ENCODE data around the gene CCDC201.

Gene CCDC201

DNA sequence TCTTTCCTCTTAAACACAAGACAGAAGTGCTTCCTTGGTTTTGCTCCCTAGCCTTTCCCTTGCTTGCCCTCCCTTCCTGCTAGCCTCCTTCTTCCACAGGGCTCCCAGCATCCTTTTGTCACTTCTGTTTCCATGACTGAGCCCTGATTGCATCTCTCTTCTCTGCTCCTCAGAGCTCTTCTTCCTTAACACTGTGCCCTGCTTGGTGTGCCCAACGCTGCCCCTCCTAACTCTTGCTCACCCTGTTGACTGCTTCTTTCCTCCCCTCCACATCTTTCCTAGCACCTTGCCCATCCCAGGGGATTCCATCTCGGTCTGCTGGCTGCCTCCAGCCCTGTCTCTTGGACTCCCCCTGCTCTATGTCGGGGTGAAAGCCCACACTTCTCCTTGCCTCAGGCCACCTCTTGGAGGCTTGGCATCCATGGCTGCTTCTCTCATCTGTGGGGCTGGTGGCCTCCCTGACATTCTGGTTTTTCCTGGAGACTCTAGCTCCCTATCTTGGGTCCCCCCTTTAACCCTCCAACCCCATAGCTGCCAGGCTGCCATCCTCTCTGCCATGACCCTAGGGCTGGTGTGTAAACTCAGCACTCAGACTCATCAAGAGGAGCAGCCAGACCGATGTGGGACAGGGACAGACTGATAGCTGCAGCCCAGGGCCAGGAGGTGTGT, 21.2 kb upstream of the CCDC201 start:
- no peak for DNase-seq (ENCODE audit: insufficient read length, low spot score)

DNA sequence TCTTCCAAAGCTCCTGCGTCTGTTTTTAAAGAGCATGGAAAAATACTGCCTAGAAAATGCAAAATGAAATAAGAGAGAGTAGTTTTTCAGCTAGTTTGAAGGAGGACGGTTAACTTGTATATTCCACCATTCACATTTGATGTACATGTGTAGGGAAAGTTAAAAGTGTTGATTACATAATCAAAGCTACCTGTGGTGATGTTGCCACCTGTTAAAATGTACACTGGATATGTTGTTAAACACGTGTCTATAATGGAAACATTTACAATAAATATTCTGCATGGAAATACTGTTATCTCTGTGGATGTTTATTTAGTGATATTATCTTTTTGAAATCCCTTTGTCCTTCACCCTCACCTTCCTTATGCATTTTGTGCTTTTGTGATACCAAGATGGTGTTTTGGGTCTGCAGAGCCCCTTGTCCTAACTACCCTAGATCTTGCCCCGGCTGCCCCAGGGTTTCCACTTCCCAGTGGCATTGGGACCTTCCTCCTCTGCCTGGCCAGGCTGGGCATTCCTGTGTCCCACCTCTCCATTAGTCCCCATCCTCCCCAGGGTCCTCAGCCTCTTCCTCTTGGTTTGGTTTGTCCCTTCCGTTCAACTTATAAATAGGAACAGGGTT, 20.6 kb upstream of the CCDC201 start:
- FAIRE-seq (no peak), DNase-seq (ENCODE audit: insufficient read length, low spot score) (no peak)

More for the DNA sequence above, 21.2 kb upstream of the CCDC201 start:
- no peak for FAIRE-seq

DNA sequence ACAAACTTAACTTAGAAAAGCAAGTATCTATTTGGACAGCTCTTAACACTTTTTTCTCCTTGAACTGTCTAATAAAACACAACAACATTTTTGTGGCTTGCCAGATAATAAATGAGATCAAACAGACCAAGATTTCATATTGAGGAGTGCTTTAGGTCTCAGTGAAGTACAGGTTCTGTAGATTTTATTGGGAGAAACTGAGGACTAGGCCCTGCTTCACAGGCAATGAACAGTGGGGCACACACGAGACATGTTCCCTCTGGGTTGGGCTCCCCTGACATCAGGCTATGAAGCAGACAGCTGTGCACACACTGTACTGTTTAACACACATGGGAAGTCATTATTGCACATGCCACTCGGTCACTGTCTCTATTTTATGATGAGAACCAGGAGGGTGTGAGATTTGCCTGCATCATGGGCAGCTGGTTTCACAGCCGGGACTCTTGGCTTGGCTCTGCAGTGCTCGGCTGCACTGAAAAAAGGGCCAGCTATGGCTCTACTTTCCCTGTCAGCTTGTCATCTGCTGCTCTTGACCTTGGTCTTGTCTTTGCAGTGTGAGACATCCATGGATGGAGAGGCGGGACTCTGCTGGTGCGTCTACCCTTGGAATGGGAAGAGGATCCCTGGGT, 19.6 kb upstream of the CCDC201 start:
- no peak for FAIRE-seq

DNA sequence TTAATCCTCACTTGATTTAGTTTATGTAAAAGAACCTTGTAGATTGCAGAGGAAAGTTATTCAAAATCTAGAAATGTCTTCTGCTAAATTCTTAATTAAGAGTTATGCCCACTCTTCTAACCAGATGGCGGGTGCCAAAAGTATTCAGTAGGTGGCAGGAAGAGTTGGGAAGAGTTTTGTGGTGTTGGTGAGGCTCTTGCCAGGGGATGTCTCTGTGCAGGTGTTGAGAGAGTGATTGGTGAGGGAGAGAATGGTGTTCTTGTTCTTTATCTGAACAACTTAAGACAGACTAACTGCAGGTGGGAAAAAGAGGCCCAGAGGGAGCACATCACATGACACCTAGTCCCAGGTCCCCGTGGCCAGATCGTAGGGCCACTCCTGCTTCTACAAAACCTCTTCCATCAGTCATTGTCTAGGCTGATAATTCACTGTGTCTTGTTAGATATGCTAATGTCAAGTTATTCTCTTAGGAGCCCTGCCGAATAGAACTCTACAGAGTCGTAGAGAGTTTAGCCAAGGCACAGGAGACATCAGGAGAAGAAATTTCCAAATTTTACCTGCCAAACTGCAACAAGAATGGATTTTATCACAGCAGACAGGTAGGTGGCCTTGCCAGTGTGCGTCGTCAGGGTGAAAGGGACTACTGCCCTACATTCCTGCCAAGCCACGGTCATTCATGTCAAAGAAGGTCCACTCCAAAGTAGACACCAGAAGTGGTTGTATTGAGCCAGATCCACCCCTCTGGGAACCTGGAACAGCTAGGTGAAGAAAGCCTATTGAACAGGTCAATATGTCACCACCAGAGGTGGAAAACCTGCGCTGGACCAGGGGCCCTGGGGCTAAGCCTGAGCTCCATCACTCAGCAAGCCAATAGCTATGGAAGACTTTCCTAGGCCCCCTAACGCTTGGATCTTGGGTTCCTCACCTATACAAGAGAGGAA, 18.9 kb upstream of the CCDC201 start:
- FAIRE-seq, result no peak

More for the DNA sequence above, 19.6 kb upstream of the CCDC201 start:
- no peak for DNase-seq (ENCODE audit: insufficient read length, low spot score)

DNA sequence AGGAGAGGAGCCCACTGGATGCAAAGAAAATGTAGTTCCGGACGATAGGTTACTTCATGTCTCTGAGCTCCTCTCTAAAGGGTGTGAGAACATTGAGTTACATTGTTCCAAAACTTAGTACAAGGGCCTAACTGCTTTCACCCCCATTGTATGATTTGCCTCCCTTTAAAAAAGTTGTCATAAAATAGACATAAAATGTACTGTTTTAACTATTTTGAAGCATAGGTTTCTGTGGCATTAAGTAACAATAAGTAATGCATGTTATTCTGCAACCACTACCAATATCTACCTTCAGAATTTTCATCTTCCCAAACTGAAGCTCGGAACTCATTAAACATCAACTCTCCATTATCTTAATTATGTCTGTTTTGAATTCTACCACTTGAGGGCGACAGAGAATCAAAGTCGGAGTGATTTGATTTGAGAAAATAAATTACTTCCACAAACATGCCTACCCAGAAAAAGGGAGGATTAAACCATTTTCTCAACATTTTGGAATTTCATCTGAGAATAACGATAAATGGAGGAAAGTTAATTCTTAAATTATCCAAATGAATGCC, 18.1 kb upstream of the CCDC201 start:
- DNase-seq (ENCODE audit: insufficient read length, low spot score) (no peak), FAIRE-seq (no peak)

More for the DNA sequence above, 18.9 kb upstream of the CCDC201 start:
- DNase-seq (ENCODE audit: insufficient read length, low spot score), result no peak

DNA sequence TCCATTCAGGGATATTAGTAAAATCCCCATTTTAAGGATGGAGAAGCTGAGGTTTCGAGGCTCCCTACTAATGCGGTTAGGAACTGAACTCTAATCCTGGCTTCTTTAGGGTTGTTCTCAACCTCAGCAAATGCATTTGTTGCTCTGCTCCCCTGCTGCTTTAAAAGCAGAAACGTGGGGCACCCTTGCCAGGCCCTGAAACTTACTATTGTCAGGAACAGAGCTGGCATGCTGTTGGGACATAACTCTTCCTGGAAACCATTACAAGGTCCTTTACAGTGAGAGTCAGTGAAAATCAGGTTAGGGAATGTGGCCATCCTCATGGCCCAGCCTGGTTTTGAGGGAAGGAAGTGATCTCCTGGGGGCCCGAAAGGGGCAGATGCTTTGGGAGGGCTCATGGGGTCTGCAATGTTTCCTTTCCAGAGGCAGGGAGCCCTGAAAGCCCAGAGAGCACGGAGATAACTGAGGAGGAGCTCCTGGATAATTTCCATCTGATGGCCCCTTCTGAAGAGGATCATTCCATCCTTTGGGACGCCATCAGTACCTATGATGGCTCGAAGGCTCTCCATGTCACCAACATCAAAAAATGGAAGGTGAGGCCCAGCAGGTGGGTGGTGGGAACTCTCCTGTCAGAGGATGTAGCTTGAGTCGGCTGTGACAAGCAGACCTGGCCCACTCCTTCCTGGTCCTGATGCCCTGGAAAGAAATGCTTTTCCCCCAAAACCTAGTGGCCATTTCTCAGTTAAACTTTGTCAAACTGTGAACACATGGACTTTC, 17.4 kb upstream of the CCDC201 start:
- no peak for FAIRE-seq
- DNase-seq (ENCODE audit: insufficient read length, low spot score), result no peak

DNA sequence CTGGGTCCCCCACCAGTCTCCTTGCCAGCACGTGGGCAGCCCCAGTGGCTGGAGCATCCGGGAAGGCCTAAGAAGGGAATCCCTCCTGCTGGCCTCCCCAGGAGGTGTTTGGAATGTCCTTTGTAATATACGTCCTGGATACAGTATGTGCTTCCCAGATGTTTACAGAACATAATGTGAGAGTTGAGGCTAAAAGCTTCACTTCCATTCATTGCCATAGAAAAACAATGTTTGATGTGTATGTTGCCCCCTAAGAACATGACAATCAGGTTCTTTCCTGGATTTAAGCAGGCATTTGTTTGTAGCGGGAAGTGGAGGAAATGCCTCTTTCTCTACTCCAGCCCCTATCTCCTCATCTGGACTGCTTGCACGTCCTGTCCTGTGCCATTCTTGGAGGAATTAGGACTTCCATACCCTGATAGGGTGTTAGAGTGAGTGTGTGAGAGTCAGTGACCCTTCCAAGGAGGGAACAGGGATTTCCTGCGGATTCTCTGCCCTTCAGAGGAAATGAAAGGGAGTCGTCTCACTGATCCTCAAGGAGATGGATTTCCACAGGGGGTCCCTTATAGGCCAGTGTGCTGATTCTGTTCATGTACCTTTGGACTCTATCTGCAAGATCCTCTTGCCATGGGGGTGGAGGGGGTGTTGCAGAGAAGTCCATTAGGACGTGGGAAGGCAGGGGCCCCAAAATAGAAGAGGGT, 16.6 kb upstream of the CCDC201 start:
- DNase-seq (ENCODE audit: insufficient read length, low spot score), result no peak
- no peak for FAIRE-seq

DNA sequence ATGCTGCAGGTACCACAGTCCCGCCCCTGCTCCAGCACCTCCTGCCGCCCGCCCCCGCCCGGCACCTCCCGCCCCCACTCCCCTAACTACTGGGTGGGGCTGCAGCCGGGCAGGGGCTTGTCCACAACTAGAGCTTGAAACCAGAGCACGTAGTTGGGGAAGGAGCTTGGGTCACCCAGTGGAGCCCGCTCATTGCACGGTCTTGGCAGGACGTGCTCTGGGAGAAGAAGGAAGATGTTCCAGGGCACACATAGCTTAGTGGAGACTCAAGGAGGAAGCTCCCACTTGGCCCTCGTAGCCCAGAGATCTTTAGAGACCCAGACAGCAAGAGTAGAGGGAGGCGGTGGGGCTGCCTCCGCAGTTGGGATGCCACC, 16.1 kb upstream of the CCDC201 start:
- DNase-seq (ENCODE audit: insufficient read length, low spot score), result no peak
- FAIRE-seq, result no peak

DNA sequence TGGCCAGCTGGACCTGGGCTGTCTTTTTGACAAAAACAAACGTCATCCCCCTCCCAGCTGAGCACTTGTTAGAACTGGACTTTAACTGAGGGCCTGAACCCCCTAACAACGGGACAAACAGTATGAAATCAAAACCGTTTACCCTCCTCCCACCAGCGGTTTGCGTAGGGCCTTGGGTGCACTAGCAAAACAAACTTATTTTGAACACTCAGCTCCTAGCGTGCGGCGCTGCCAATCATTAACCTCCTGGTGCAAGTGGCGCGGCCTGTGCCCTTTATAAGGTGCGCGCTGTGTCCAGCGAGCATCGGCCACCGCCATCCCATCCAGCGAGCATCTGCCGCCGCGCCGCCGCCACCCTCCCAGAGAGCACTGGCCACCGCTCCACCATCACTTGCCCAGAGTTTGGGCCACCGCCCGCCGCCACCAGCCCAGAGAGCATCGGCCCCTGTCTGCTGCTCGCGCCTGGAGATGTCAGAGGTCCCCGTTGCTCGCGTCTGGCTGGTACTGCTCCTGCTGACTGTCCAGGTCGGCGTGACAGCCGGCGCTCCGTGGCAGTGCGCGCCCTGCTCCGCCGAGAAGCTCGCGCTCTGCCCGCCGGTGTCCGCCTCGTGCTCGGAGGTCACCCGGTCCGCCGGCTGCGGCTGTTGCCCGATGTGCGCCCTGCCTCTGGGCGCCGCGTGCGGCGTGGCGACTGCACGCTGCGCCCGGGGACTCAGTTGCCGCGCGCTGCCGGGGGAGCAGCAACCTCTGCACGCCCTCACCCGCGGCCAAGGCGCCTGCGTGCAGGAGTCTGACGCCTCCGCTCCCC, 15.5 kb upstream of the CCDC201 start, which contains the start of gene IGFBP1:
IGFBP1 (plus strand) TSS at position 304 of the 808 bp plus-strand sequence; CDS start at position 469, 165 bp downstream.
- DNase-seq (ENCODE audit: insufficient read length, low spot score) (no peak), FAIRE-seq (no peak)

DNA sequence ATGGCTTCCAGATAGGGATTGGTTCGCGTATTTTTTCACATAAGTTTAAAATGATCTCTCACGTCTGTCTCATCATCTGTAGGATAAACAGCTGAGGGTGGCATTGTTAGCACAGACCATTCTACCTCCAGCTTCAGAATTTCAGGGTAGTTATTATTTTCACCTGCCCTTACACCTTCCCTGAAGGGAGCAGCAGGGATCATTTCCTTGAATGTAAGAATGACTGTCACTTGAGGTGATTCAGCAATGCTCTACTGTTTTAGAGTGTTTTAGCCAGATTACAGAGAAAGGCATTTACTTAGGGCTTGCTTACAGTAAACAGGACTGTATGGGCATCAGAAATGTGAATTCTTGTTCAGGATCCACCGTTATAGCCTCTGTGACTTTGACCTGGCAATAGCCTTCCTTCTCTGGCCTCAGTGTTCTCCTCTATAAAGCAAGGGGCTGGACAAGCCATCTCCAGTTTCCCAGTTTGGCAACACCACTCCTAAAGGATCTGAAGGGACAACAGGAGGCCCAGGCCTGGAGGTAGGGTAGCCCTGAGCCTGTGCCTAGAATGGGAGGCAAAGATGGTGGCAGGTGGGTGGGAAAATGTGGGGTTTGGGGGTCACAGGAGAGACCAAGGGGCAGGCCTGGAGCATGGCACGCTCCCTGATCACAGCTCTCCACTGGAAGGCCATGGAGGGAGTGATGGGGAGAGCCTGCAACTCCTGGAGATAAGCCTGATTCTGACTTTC, 14.2 kb upstream of the CCDC201 start:
- DNase-seq (ENCODE audit: insufficient read length, low spot score) (no peak), FAIRE-seq (no peak)

DNA sequence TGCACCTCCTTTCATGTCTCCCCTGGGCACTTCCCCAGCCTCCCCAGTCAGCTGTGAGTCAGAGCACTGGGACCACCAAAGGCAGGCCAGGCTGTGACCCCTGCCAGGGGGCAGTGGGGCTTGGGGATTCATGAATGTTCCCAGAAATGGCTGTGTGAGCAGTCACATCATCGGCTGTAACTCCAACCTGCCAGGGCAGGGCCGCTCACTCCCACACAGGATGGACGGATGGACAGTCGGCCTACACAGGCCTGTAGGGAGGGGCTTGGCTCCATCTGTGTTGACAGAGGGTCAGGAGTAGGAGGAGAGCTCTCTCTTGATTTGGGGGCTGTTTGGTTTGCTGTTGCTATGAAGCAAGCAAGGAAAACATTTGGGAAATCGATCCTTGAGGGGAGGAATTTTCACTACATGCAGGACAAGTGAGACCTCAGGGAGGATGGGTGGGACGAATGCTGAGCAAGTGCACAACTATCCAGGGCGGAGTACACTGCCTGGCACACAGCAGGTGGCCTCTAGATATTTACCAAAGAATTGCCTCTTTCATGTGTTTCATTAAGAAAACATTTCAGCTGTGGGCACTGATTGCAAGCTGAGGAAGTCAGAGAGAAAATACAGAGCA, 12.5 kb upstream of the CCDC201 start:
- DNase-seq (ENCODE audit: insufficient read length, low spot score), result no peak
- FAIRE-seq, result no peak

DNA sequence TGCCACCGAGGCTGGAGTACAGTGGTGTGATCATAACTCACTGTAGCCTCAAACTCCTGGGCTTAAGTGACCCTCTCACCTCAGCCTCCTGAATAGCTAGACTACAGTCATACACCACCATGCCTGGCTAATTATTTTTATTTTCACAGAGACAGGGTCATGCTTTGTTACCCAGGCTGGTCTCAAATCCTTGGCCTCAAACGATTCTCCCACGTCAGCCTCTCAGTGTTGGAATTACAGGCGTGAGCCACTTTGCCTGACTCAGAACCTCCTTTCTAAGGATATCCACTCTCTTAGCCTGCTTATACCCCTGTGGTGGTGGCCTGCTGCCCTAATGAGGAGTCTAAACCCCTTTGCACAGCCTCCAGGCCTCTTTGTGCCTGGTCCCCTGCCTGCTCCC, 11.3 kb upstream of the CCDC201 start:
- no peak for FAIRE-seq
- no peak for DNase-seq (ENCODE audit: insufficient read length, low spot score)

DNA sequence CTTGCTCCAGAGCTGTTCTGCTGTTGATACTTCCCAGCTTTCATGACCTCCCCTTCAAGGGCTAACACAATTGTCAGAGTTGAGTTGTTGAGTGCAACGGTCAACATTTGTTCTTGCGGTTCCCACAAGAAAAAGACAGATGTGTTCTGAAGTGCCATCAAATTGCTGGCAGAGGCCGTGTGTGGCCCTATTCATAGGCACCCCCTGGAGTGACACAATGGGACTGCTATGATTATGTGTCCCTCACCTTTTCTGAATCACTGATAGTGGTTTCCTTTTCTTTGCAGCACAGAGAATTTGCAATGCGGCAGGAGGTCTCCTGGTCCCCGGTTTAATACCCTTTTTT, 9.6 kb upstream of the CCDC201 start:
- no peak for FAIRE-seq
- DNase-seq (ENCODE audit: insufficient read length, low spot score), result no peak

DNA sequence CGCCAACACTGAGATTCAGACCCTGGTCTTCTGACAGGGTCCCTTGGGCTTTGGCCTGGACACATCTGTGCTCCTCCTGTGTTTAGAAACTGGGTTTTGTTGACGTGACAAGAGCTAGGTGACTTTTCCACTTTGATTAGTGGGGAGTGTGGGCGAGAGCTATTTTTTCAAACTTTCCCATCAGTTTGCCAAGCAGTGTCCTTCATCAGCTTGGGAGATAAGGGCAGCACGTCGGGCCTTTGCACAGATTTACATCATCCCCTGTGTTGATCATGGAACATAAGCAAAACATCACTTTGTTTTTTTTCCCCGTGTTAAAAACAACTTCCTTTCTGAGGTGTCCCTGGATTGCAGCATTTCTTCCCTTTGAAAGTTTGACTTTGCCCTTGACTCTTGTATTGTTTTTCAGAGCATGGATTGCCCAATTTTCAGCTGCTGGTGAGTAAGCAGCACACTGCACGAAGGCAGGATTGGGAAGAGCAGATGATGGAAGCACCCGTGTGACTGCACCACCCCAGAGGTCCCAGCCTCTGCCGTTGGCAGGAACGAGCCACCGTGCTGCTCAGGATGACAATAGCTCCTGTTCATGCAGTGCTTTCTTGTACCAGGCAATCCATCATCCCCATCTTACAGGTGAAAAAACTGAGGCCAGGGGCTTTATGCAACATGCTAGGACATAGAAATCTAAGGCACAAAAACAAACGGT, 9.0 kb upstream of the CCDC201 start:
- FAIRE-seq, result no peak

DNA sequence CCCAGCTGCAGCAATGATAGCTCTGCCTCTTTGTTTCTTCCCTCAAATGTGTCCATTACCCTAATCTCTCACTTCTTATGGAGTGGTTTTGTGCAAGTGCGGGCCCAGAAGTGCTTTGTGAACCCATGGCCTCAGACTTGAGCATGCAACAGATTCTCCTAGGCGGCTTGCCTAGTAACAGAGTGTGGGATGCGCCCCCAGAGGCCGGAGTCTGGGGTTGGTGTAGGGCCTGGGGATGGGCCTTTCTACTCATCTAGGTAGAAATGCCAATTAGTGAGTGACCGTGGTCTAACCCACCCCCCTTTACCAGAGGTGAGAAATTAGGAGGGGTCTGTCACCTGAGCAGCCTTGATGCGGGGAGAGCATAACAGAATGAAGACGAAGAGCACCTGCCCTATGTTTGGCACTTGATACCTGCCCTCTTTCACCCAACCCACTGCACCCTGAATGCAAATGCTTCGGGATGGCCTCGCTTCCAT, 8.4 kb upstream of the CCDC201 start:
- no peak for FAIRE-seq
- no peak for DNase-seq (ENCODE audit: insufficient read length, low spot score)

More for the DNA sequence above, 9.0 kb upstream of the CCDC201 start:
- DNase-seq (ENCODE audit: insufficient read length, low spot score), result no peak

DNA sequence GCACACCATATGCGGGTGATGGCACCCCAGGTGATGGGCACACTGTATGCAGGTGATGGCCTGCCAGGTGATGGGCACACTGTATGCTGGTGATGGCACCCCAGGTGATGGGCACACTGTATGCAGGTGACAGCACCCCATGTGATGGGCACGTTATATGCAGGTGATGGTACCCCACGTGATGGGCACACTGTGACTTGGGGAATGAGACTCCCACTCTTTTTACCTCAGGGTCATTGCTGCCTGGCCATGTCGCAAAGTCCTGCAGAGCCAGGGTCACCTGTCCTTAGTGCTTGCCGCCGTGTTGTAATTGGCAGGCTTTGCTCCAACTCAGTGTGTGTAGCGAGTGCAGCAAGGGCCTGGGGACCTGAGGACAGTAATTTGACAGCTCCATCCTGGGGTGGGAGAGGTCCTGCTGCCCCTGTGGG, 7.6 kb upstream of the CCDC201 start:
- DNase-seq (ENCODE audit: insufficient read length, low spot score) (no peak), FAIRE-seq (no peak)
